ENCODE measurements around the gene SGPL1.

Gene SGPL1

DNA sequence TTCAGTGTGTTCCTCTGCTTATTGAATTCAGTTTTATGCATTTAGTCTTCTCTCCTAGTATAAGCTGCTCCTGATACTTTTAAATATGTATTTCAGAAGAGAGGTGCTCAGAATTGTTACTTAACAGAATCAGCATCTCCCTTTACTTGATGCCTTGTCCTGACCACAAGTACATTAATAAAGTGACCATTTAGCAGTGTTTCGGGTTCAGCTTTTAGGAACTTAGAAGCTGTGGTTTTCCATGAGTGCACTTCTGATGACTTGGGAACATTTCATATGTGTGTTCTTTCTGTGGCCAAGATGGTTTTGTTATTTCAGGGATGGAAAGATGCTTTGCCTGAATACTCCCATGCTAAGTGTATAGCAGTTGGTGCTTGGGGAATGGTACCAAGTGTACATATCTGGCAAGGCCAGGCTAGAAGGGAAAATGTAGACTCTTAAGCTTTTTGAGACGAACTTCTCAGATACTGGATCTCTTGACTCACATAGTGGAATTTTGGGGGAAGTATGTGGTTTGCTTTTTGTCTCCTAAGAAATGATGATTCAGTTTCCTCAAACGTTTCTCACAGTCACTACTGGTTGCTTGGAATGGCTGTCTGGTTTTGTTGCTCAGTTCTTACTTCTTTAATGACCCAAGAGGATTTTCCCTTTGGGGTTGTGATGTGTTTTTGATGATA is 17.2 kb downstream of the SGPL1 start:
- Histone ChIP-seq H3K9me3 (ENCODE audit: control insufficient read depth in 2 of 2, low read length in 2 of 2) (no peaks in the 10 kb centered on the region), H3K27me3 (ENCODE audit: control insufficient read depth in 1 of 2, insufficient read depth in 2 of 2, low read length in 2 of 2) (no peaks in the 10 kb centered on the region), H3K27ac (ENCODE audit: low read length) (no peak overlapping the region), H3K36me3 (ENCODE audit: control insufficient read depth in 2 of 2, insufficient read depth in 2 of 2, low read length in 2 of 2) (peaks cover 0 to 2% of the 10 kb centered on the region in 2 donors), H3K4me3 (ENCODE audit: low read length in 2 of 2) (no peak overlapping the region), H3K4me1 (ENCODE audit: control insufficient read depth, insufficient read depth, low read length) (no peaks in the 10 kb centered on the region), H3K9ac (ENCODE audit: low read length in 2 of 2) (no peak overlapping the region)

DNA sequence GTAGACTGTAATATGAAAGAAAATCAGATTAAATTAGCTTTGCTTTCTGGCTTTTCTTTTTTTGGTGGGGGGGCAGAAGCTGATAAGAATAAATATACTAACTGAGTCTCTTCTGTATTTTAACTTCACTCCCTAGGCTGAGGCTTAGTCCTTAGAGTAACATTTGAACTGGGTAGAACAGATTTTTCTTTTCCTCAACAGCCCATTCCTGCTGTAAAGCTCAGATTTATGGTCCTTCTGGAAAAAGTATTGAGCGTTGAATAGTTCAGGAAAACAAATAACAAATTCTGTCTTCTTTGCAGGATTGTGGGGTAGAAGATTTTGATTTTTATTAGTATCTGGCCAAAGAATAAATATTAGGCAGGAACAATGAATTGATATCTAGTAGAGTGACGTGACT is 17.9 kb downstream of the SGPL1 start:
- H3K36me3 ChIP-seq (ENCODE audit: control insufficient read depth in 2 of 2, insufficient read depth in 2 of 2, low read length in 2 of 2): peaks cover 0 to 2% of the 10 kb centered on the region in 2 donors
- H3K27me3 ChIP-seq (ENCODE audit: control insufficient read depth in 1 of 2, insufficient read depth in 2 of 2, low read length in 2 of 2): no peaks in the 10 kb centered on the region
- no peaks in the 10 kb centered on the region for H3K9me3 ChIP-seq (ENCODE audit: control insufficient read depth in 2 of 2, low read length in 2 of 2)
- no peak overlapping the region for H3K27ac ChIP-seq (ENCODE audit: low read length)
- H3K9ac ChIP-seq (ENCODE audit: low read length in 2 of 2): no peak overlapping the region
- H3K4me1 ChIP-seq (ENCODE audit: control insufficient read depth, insufficient read depth, low read length): no peaks in the 10 kb centered on the region
- H3K4me3 ChIP-seq (ENCODE audit: low read length in 2 of 2): no peak overlapping the region

DNA sequence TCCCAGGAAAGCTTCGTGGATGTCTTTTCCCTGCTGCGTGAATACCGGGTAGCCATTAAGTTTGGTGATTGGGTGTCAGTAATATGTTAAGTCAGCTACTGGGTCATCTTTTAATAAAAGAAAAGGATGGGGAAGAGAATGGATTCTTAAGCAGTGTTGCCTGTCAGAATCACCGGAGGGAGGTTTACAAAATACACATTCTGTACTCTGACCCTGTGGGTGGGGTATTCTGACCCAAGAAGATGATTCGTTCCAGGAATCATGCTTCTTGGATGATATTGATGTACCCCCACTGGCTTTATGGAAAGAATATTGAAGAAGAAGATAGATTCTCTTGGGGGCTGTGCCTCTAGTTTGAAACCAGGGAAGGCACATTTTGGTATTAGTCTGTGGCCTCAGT is 18.3 kb downstream of the SGPL1 start:
- Histone ChIP-seq H3K27ac (ENCODE audit: low read length) (no peak overlapping the region), H3K36me3 (ENCODE audit: control insufficient read depth in 2 of 2, insufficient read depth in 2 of 2, low read length in 2 of 2) (peaks cover 0 to 2% of the 10 kb centered on the region in 2 donors), H3K4me3 (ENCODE audit: low read length in 2 of 2) (no peak overlapping the region), H3K27me3 (ENCODE audit: control insufficient read depth in 1 of 2, insufficient read depth in 2 of 2, low read length in 2 of 2) (no peaks in the 10 kb centered on the region), H3K9me3 (ENCODE audit: control insufficient read depth in 2 of 2, low read length in 2 of 2) (no peaks in the 10 kb centered on the region), H3K4me1 (ENCODE audit: control insufficient read depth, insufficient read depth, low read length) (no peaks in the 10 kb centered on the region), H3K9ac (ENCODE audit: low read length in 2 of 2) (no peak overlapping the region)

DNA sequence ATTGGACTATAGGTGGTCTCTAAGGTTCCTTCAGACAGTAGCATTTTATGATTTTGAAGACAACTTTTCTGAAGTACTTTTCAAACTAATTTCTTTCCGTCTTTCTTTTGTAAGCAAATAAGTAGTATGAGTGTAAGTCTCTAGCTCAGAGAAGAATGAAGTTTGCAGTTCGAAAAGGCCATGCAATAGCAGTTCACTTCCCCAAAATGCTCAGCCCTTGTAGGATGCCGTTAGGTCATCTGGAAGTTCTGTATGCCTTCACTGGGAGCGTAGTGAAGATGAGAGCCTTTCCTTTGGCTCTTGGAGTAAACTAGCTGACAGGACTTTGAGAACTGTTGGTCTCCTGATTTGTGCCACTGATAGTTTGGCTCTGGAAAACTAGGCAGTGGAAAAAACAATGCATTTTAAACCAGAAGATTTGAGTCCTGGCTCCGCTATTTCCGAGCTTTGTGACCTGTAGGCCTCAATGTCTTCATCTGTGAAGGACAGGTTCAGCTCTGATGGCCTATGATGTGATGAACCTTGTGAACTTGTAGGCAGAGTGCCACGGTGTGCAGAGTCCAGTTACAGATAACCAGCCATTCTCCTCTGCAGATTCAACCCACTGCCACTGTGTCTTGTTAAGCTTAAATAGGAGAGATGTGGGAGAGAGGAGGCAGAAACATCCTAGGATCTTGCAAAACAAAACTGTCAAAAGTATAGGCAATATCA is 18.8 kb downstream of the SGPL1 start:
- H3K4me1 ChIP-seq (ENCODE audit: control insufficient read depth, insufficient read depth, low read length): no peaks in the 10 kb centered on the region
- H3K36me3 ChIP-seq (ENCODE audit: control insufficient read depth in 2 of 2, insufficient read depth in 2 of 2, low read length in 2 of 2): peaks cover 0 to 2% of the 10 kb centered on the region in 2 donors
- no peaks in the 10 kb centered on the region for H3K27me3 ChIP-seq (ENCODE audit: control insufficient read depth in 1 of 2, insufficient read depth in 2 of 2, low read length in 2 of 2)
- H3K4me3 ChIP-seq (ENCODE audit: low read length in 2 of 2): no peak overlapping the region
- H3K9ac ChIP-seq (ENCODE audit: low read length in 2 of 2): no peak overlapping the region
- no peaks in the 10 kb centered on the region for H3K9me3 ChIP-seq (ENCODE audit: control insufficient read depth in 2 of 2, low read length in 2 of 2)
- no peak overlapping the region for H3K27ac ChIP-seq (ENCODE audit: low read length)

GRCh38 chr10:70836319-70836718 is 20.6 kb downstream of the SGPL1 start:
- no peaks in the 10 kb centered on the region for H3K4me1 ChIP-seq (ENCODE audit: control insufficient read depth, insufficient read depth, low read length)
- peaks cover 0 to under 1% of the 10 kb centered on the region in 2 donors for H3K36me3 ChIP-seq (ENCODE audit: control insufficient read depth in 2 of 2, insufficient read depth in 2 of 2, low read length in 2 of 2)
- no peaks in the 10 kb centered on the region for H3K9me3 ChIP-seq (ENCODE audit: control insufficient read depth in 2 of 2, low read length in 2 of 2)
- H3K9ac ChIP-seq (ENCODE audit: low read length in 2 of 2): no peak overlapping the region
- H3K27ac ChIP-seq (ENCODE audit: low read length): no peak overlapping the region
- no peak overlapping the region for H3K4me3 ChIP-seq (ENCODE audit: low read length in 2 of 2)
- no peaks in the 10 kb centered on the region for H3K27me3 ChIP-seq (ENCODE audit: control insufficient read depth in 1 of 2, insufficient read depth in 2 of 2, low read length in 2 of 2)

GRCh38 chr10:70837660-70838059 is 21.9 kb downstream of the SGPL1 start:
- Histone ChIP-seq H3K9ac (ENCODE audit: low read length in 2 of 2) (no peak overlapping the region), H3K36me3 (ENCODE audit: control insufficient read depth in 2 of 2, insufficient read depth in 2 of 2, low read length in 2 of 2) (no peaks in the 10 kb centered on the region), H3K4me1 (ENCODE audit: control insufficient read depth, insufficient read depth, low read length) (no peaks in the 10 kb centered on the region), H3K4me3 (ENCODE audit: low read length in 2 of 2) (no peak overlapping the region), H3K27ac (ENCODE audit: low read length) (no peak overlapping the region), H3K9me3 (ENCODE audit: control insufficient read depth in 2 of 2, low read length in 2 of 2) (no peaks in the 10 kb centered on the region), H3K27me3 (ENCODE audit: control insufficient read depth in 1 of 2, insufficient read depth in 2 of 2, low read length in 2 of 2) (no peaks in the 10 kb centered on the region)

- Histone ChIP-seq H3K27ac (ENCODE audit: low read length) (no peak overlapping the region), H3K4me1 (ENCODE audit: control insufficient read depth, insufficient read depth, low read length) (no peaks in the 10 kb centered on the region), H3K9me3 (ENCODE audit: control insufficient read depth in 2 of 2, low read length in 2 of 2) (no peaks in the 10 kb centered on the region), H3K36me3 (ENCODE audit: control insufficient read depth in 2 of 2, insufficient read depth in 2 of 2, low read length in 2 of 2) (no peaks in the 10 kb centered on the region), H3K27me3 (ENCODE audit: control insufficient read depth in 1 of 2, insufficient read depth in 2 of 2, low read length in 2 of 2) (no peaks in the 10 kb centered on the region), H3K4me3 (ENCODE audit: low read length in 2 of 2) (no peak overlapping the region), H3K9ac (ENCODE audit: low read length in 2 of 2) (no peak overlapping the region)
Observed at GRCh38 chr10:70838270-70838805, 22.6 kb downstream of the SGPL1 start.

GRCh38 chr10:70840836-70841235 is 25.1 kb downstream of the SGPL1 start:
- H3K9me3 ChIP-seq (ENCODE audit: control insufficient read depth in 2 of 2, low read length in 2 of 2): no peaks in the 10 kb centered on the region
- no peaks in the 10 kb centered on the region for H3K27me3 ChIP-seq (ENCODE audit: control insufficient read depth in 1 of 2, insufficient read depth in 2 of 2, low read length in 2 of 2)
- no peak overlapping the region for H3K4me3 ChIP-seq (ENCODE audit: low read length in 2 of 2)
- peaks cover 5 to 7% of the 10 kb centered on the region in 2 donors for H3K36me3 ChIP-seq (ENCODE audit: control insufficient read depth in 2 of 2, insufficient read depth in 2 of 2, low read length in 2 of 2)
- no peaks in the 10 kb centered on the region for H3K4me1 ChIP-seq (ENCODE audit: control insufficient read depth, insufficient read depth, low read length)
- no peak overlapping the region for H3K9ac ChIP-seq (ENCODE audit: low read length in 2 of 2)
- H3K27ac ChIP-seq (ENCODE audit: low read length): no peak overlapping the region

GRCh38 chr10:70843333-70843732 is 27.6 kb downstream of the SGPL1 start:
- peaks cover 5 to 10% of the 10 kb centered on the region in 2 donors for H3K36me3 ChIP-seq (ENCODE audit: control insufficient read depth in 2 of 2, insufficient read depth in 2 of 2, low read length in 2 of 2)
- H3K4me1 ChIP-seq (ENCODE audit: control insufficient read depth, insufficient read depth, low read length): no peaks in the 10 kb centered on the region
- no peaks in the 10 kb centered on the region for H3K27me3 ChIP-seq (ENCODE audit: control insufficient read depth in 1 of 2, insufficient read depth in 2 of 2, low read length in 2 of 2)
- no peaks in the 10 kb centered on the region for H3K9me3 ChIP-seq (ENCODE audit: control insufficient read depth in 2 of 2, low read length in 2 of 2)
- no peak overlapping the region for H3K27ac ChIP-seq (ENCODE audit: low read length)
- H3K9ac ChIP-seq (ENCODE audit: low read length in 2 of 2): no peak overlapping the region
- no peak overlapping the region for H3K4me3 ChIP-seq (ENCODE audit: low read length in 2 of 2)

DNA sequence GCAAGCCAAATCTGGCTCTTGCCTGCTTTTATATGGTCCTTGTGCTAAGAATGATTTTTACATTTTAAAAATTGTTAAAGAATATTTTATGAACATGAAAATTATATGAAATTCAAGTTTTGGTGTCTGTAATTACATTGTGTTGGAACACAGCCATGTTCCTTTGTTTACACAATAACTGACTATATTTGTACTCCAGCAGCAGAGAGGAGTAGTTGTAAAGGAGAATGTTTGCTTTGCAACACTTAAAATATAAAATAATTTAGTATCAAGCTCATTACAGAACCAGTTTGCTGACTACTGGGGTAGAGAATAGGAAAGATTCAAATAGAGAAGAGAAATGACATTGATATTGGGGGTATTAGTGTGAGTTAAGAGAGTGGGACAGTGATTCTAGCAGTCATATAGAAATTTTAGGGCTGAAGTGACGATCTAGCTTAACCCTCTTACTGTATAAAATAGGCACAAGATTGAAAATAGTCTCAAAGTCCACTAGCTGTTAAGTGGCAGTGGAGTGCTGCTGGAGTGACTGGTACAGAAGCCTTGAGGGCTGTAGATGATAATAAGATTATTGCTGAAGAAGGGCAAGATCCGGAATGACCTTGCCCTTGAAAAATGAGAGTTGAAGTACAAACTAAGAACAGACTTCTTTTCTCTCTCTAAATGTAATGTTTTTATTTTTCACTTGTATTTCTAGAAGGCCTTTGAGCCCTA is 28.2 kb downstream of the SGPL1 start:
- Histone ChIP-seq H3K9ac (ENCODE audit: low read length in 2 of 2) (no peak overlapping the region), H3K27ac (ENCODE audit: low read length) (no peak overlapping the region), H3K36me3 (ENCODE audit: control insufficient read depth in 2 of 2, insufficient read depth in 2 of 2, low read length in 2 of 2) (peaks cover 5 to 10% of the 10 kb centered on the region in 2 donors), H3K4me1 (ENCODE audit: control insufficient read depth, insufficient read depth, low read length) (no peaks in the 10 kb centered on the region), H3K27me3 (ENCODE audit: control insufficient read depth in 1 of 2, insufficient read depth in 2 of 2, low read length in 2 of 2) (no peaks in the 10 kb centered on the region), H3K9me3 (ENCODE audit: control insufficient read depth in 2 of 2, low read length in 2 of 2) (no peaks in the 10 kb centered on the region), H3K4me3 (ENCODE audit: low read length in 2 of 2) (no peak overlapping the region)

Data from stomach smooth muscle (tissue), 2 donors.